ENCODE data around the gene SPATA21. TPM values are rescaled to one million over a fixed set of nuclear protein-coding genes. Genes with fewer than 3 reads are reported as not detected.

SPATA21 gene
- total and polyA plus RNA-seq, 4 donors = 0.08 to 0.42 TPM; not detected in 2

DNA sequence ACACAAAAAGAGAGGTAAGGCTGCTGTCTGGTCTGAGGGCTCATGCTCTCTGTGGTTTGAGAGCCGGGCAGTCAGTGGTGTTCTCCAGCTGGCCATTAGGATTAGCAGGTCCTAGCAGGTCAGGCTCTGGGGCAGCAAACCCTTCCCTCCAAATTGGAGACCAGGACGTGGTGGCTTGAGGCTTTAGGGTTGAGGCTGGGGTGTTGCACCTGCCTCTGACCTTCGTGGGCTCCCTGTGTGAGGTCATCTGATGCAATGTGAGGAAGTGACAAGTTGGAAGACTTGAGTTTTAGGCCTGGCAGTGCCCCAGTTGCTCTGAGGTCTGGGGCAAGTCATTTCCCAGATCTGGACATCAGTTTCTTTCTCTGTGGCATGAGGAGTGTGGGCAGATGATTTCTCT lies 45.8 kb downstream of the SPATA21 start:
- no peak overlapping the region for H3K4me3 ChIP-seq (ENCODE audit: low read depth in 1 of 3, low read length in 3 of 3)
- H3K27ac ChIP-seq (ENCODE audit: low read depth in 1 of 2, low read length in 2 of 2) = no peak overlapping the region
- no peaks in the 10 kb centered on the region for H3K9me3 ChIP-seq (ENCODE audit: control insufficient read depth in 4 of 4, low read length in 3 of 4)
- TF ChIP-seq GABPA (IDR thresholded peaks at IDR 0.05 in 1 of 2, conservative IDR thresholded peaks at IDR 0.05 in 1 of 2) (no peak), YY1 (IDR thresholded peaks at IDR 0.05) (no peak), NR2F2 (IDR thresholded peaks at IDR 0.05) (no peak), TAF1 (conservative IDR thresholded peaks at IDR 0.05) (no peak), FOXA1 (IDR thresholded peaks at IDR 0.05) (no peak), FOXA2 (IDR thresholded peaks at IDR 0.05) (no peak)
- TF ChIP-seq, protein P1, sequence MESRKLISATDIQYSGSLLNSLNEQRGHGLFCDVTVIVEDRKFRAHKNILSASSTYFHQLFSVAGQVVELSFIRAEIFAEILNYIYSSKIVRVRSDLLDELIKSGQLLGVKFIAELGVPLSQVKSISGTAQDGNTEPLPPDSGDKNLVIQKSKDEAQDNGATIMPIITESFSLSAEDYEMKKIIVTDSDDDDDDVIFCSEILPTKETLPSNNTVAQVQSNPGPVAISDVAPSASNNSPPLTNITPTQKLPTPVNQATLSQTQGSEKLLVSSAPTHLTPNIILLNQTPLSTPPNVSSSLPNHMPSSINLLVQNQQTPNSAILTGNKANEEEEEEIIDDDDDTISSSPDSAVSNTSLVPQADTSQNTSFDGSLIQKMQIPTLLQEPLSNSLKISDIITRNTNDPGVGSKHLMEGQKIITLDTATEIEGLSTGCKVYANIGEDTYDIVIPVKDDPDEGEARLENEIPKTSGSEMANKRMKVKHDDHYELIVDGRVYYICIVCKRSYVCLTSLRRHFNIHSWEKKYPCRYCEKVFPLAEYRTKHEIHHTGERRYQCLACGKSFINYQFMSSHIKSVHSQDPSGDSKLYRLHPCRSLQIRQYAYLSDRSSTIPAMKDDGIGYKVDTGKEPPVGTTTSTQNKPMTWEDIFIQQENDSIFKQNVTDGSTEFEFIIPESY (IDR thresholded peaks at IDR 0.05) = no peak
- H3K9ac ChIP-seq (ENCODE audit: low read depth in 1 of 2, low read length in 2 of 2) = no peak overlapping the region
- peaks cover 11 to 24% (median 20%) of the 10 kb centered on the region in 4 donors for H3K36me3 ChIP-seq (ENCODE audit: control insufficient read depth in 4 of 4, insufficient read depth in 3 of 4, low read depth in 1 of 4, low read length in 3 of 4)
- DNase-seq (ENCODE audit: low spot score) = no peak
- 77% methylated on average over 3 of the region's 3 CpGs for WGBS
- no peaks in the 10 kb centered on the region for H3K27me3 ChIP-seq (ENCODE audit: control insufficient read depth in 4 of 4, insufficient read depth in 4 of 4, low read length in 3 of 4)
- peaks cover 5 to 25% (median 19%) of the 10 kb centered on the region in 4 donors for H3K4me1 ChIP-seq (ENCODE audit: control insufficient read depth in 4 of 4, insufficient read depth in 4 of 4, low read length in 3 of 4)

GRCh38 chr1:16387201-16388188 lies 49.7 kb downstream of the SPATA21 start:
- Histone ChIP-seq H3K27me3 (ENCODE audit: control insufficient read depth in 4 of 4, insufficient read depth in 4 of 4, low read length in 3 of 4) (no peaks in the 10 kb centered on the region), H3K9ac (ENCODE audit: low read depth in 1 of 2, low read length in 2 of 2) (peak overlapping the region in 1 of 2 donors; percentile 63), H3K4me3 (ENCODE audit: low read depth in 1 of 3, low read length in 3 of 3) (peak overlapping the region; percentile 16 to 56 (median 16)), H3K36me3 (ENCODE audit: control insufficient read depth in 4 of 4, insufficient read depth in 3 of 4, low read depth in 1 of 4, low read length in 3 of 4) (no peaks in the 10 kb centered on the region), H3K9me3 (ENCODE audit: control insufficient read depth in 4 of 4, low read length in 3 of 4) (no peaks in the 10 kb centered on the region), H3K27ac (ENCODE audit: low read depth in 1 of 2, low read length in 2 of 2) (peak overlapping the region in 1 of 2 donors; percentile 28), H3K4me1 (ENCODE audit: control insufficient read depth in 4 of 4, insufficient read depth in 4 of 4, low read length in 3 of 4) (peaks cover 2 to 38% (median 28%) of the 10 kb centered on the region in 4 donors)
- TF ChIP-seq RAD21 (IDR thresholded peaks at IDR 0.05) (no peak), RXRA (IDR thresholded peaks at IDR 0.05) (no peak), NR2F2 (IDR thresholded peaks at IDR 0.05) (no peak), JUND (IDR thresholded peaks at IDR 0.05) (no peak)
- TF ChIP-seq, protein P1 (IDR thresholded peaks at IDR 0.05) = no peak
- WGBS = 54% methylated on average over 14 of the region's 14 CpGs
- DNase-seq (ENCODE audit: low spot score) = no peak

DNA sequence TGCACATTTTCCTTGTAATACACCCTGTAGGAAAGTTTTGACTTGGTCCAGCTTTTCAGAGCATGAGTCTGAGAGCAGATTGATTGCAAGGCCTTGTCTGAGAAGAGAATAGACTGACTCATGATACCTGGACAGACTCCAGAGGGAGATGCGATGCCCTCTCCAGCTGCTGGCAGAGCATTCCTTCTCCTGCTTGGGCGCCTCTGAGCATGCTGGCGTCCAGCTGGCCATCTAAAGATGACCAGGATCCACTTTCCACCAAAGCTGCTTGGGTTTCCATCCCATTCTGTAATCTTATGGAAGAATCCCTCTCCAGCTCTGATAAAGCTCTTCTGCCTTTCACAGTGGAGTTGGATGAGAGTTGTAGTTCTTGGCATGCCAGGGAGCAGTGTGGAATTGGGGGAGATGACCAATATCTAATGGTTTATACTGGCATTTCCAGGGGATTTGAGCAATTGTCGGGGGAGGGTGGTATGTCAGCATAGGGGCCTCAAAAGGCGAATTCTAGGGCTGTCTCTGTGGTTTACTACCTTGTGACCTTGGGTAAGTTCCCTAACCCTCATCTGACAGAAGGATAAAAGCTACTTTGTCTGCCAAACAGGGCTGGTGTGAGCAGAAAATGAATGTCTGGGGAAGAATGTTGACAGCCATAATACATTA lies 50.6 kb downstream of the SPATA21 start:
- no peak for TF ChIP-seq REST (IDR thresholded peaks at IDR 0.05)
- TF ChIP-seq EGR1 (IDR thresholded peaks at IDR 0.05; ENCODE audit: low read depth in 2 of 2) = no peak
- TF ChIP-seq RAD21 (IDR thresholded peaks at IDR 0.05) = no peak
- TF ChIP-seq YY1 (IDR thresholded peaks at IDR 0.05) = no peak
- WGBS = 72% methylated on average over 5 of the region's 5 CpGs
- no peak overlapping the region for H3K4me3 ChIP-seq (ENCODE audit: low read depth in 1 of 3, low read length in 3 of 3)
- peak overlapping the region in 1 of 2 donors; percentile 28 for H3K27ac ChIP-seq (ENCODE audit: low read depth in 1 of 2, low read length in 2 of 2)
- H3K36me3 ChIP-seq (ENCODE audit: control insufficient read depth in 4 of 4, insufficient read depth in 3 of 4, low read depth in 1 of 4, low read length in 3 of 4) = no peaks in the 10 kb centered on the region
- no peak overlapping the region for H3K9ac ChIP-seq (ENCODE audit: low read depth in 1 of 2, low read length in 2 of 2)
- H3K27me3 ChIP-seq (ENCODE audit: control insufficient read depth in 4 of 4, insufficient read depth in 4 of 4, low read length in 3 of 4) = no peaks in the 10 kb centered on the region
- DNase-seq (ENCODE audit: low spot score) = no peak
- peaks cover 0 to 38% (median 28%) of the 10 kb centered on the region in 4 donors for H3K4me1 ChIP-seq (ENCODE audit: control insufficient read depth in 4 of 4, insufficient read depth in 4 of 4, low read length in 3 of 4)
- H3K9me3 ChIP-seq (ENCODE audit: control insufficient read depth in 4 of 4, low read length in 3 of 4) = no peaks in the 10 kb centered on the region
